H1 (cell line): ENCODE results near the gene KCNJ12. TPM values are rescaled to one million over a fixed set of nuclear protein-coding genes. Genes with fewer than 3 reads are reported as not detected.

ENCODE experiments used
- BCL11A ChIP-seq, 2 experiments: IDR thresholded peaks; one replicate each; pipeline ENCODE4 v1.6.1; 2011; ENCODE audit warnings: low read depth in 2 of 2, low read length in 2 of 2, mild to moderate bottlenecking in 2 of 2
- CBX5 ChIP-seq: fragments of 300-800, 300-1000 bp; sonication (generic); IDR thresholded peaks from 2 replicates; pipeline ENCODE4 v1.7.1; 2016; ENCODE audit warnings: antibody characterized with exemption, low read length, low read depth
- CHD7 ChIP-seq: fragments of 300-600 bp; sonication (generic); IDR thresholded peaks from 2 replicates; pipeline ENCODE4 v1.7.1; 2012; ENCODE audit warnings: low read length, moderate library complexity, mild to moderate bottlenecking, inconsistent platforms; ENCODE audit not compliant: insufficient replicate concordance
- CTBP2 ChIP-seq: IDR thresholded peaks from 2 replicates; pipeline ENCODE4 v1.7.0; 2011; ENCODE audit warnings: borderline replicate concordance, mild to moderate bottlenecking, moderate library complexity, mixed read lengths, low read length; ENCODE audit not compliant: insufficient read depth, insufficient read length
- EGR1 ChIP-seq: IDR thresholded peaks from 2 replicates; pipeline ENCODE4 v1.6.1; 2011; ENCODE audit warnings: low read depth, low read length, borderline replicate concordance
- EP300 ChIP-seq, 2 experiments: IDR thresholded peaks; 1 replicate in 1 of 2; 2 replicates in 1 of 2; pipeline ENCODE4 v1.6.1; 2011 to 2012; ENCODE audit warnings: low read depth in 2 of 2, low read length in 2 of 2, mild to moderate bottlenecking in 2 of 2, borderline replicate concordance in 1 of 2, inconsistent platforms in 1 of 2, moderate library complexity in 1 of 2
- GTF2F1 ChIP-seq: IDR thresholded peaks from 2 replicates; pipeline ENCODE4 v1.6.1; 2012; ENCODE audit warnings: low read depth, low read length, improper control_type of control experiment, borderline replicate concordance
- MAX ChIP-seq: IDR thresholded peaks from 2 replicates; pipeline ENCODE4 v1.6.1; 2012; ENCODE audit warnings: inconsistent platforms
- POLR2A ChIP-seq, 2 experiments: IDR thresholded peaks; 1 replicate in 1 of 2; 2 replicates in 1 of 2; pipeline ENCODE4 v1.6.1; 2011; ENCODE audit warnings: low read depth in 2 of 2, low read length in 2 of 2, mild to moderate bottlenecking in 2 of 2; ENCODE audit errors: control extremely low read depth in 1 of 2
- SP2 ChIP-seq: IDR thresholded peaks from 2 replicates; pipeline ENCODE4 v1.6.1; 2012; ENCODE audit warnings: mild to moderate bottlenecking, low read length, inconsistent platforms
- SP4 ChIP-seq: IDR thresholded peaks from 2 replicates; pipeline ENCODE4 v1.6.1; 2012; ENCODE audit warnings: low read length, inconsistent platforms
- polyA plus RNA-seq, 7 experiments: library from polyadenylated mRNA; depleted of rRNA in 3 of 7; stranded (reverse) in 5 of 7; unstranded in 2 of 7; fragments of >200 nt in 5 of 7; fragments of 200-250 nt in 2 of 7; gene quantifications; 1 replicate in 5 of 7; 2 replicates in 1 of 7; 4 replicates in 1 of 7; pipeline versions ENCODE4 v1.2.1 to v1.2.3, GENCODE V29; 2011 to 2013; ENCODE audit warnings: missing spikeins in 2 of 7, mixed read lengths in 2 of 7
- total RNA-seq: library from RNA; stranded (reverse); fragmentation: NEBNext Ultra II Directional; extraction: Animal tissue kit (Norgen Biotek cat#: 25700); gene quantifications from 2 replicates; pipeline ENCODE4 v1.2.1, GENCODE V29; 2021

KCNJ12 gene
- total and polyA plus RNA-seq, 2 of the 8 experiments (the other 6 are each of a cell fraction or from before 2014, with no cell fraction given): 1.2 to 1.5 TPM

- TF ChIP-seq CHD7 (no peak), SP2 (no peak), POLR2A (IDR thresholded peaks at IDR 0.05; ENCODE audit: control extremely low read depth in 1 of 2, low read depth in 2 of 2, low read length in 2 of 2) (no peak), EP300 (IDR thresholded peaks at IDR 0.05; ENCODE audit: borderline replicate concordance in 1 of 2, low read depth in 2 of 2, low read length in 2 of 2) (no peak), CTBP2 (no peak), GTF2F1 (no peak), EGR1 (no peak), BCL11A (IDR thresholded peaks at IDR 0.05; ENCODE audit: low read depth in 2 of 2, low read length in 2 of 2) (no peak), MAX (no peak), SP4 (no peak), CBX5 (no peak)
Measured at GRCh38 chr17:21381076-21381706, 5.0 kb downstream of the KCNJ12 start (continued).
